ENCODE measurements around the gene TAS2R41. TPM values are rescaled to one million over a fixed set of nuclear protein-coding genes. Genes with fewer than 3 reads are reported as not detected.

The TAS2R41 gene, protein sequence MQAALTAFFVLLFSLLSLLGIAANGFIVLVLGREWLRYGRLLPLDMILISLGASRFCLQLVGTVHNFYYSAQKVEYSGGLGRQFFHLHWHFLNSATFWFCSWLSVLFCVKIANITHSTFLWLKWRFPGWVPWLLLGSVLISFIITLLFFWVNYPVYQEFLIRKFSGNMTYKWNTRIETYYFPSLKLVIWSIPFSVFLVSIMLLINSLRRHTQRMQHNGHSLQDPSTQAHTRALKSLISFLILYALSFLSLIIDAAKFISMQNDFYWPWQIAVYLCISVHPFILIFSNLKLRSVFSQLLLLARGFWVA
- polyA plus RNA-seq (2012; ENCODE audit: insufficient read depth, insufficient read length) = not detected

DNA sequence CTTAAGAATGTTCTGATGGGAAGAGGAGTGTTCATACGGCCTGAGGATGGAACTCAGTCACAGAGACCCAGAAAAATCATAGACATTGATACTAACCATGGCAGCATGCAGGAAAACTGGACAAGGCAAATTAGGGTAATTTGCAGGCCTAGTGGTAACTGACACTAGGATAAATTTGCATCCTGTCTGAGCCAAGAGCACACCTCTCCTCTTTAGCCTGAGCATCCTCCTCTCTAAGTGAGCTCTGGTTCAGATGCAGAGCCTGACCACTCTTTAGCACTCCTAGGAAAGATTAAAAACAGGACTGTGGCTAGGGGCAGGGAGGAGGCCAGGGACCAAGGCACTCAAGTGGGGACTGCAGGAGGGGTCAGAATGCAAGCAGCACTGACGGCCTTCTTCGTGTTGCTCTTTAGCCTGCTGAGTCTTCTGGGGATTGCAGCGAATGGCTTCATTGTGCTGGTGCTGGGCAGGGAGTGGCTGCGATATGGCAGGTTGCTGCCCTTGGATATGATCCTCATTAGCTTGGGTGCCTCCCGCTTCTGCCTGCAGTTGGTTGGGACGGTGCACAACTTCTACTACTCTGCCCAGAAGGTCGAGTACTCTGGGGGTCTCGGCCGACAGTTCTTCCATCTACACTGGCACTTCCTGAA is at the start of gene TAS2R41:
TAS2R41 (plus strand) TSS at position 373 of the 650 bp plus-strand sequence; CDS start at position 373, 0 bp downstream.
- DNase-seq (ENCODE audit: low read depth, low spot score) = no peak
- H3K4me3 ChIP-seq (ENCODE audit: low read length) = no peak within 1 kb of the TSS

DNA sequence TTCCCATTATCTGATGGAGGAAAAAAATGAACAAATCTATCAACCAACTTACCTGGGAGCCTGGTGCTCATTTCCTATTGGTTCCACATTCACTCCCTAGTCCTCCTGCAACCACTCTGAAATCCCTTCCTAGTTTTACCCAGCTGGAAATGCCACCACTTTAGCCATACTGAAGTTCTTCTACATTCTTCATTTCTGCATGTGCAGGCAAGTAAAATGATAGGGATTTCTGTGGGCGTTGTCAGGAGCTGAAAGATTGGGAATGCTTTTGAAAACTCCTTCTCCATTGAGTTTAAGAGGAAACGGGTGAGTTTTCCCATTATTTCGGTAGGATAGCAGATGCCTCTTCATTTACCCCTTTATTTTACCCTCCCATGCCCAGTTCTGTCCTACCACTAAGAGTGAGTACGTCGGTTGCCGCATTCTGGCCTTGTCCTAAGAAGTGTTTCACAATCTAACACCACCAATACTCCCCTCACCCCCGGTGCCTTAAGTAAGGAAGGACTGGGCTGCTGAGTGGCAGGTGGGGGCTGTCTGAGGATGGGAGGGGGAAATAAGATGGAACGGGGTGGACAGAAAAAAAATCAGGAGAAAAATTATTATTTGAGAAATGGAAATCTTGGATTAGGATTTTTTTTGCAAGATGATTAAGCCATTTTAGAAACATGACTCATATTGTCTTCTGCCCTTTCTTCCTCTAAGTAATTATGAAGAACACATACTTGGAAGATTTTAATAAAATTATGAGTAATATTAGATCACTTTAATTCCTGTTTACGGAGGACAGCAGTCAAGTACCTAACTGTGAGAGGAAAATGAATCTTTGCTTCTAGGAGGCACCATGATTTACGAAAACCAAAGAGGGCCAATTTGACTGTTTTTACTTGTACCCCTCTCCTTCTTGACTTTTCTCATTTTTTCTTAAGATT is 47.6 kb upstream of the TAS2R41 start:
- no peak overlapping the region for H3K4me3 ChIP-seq (ENCODE audit: low read length)
- DNase-seq (ENCODE audit: low read depth, low spot score) = no peak

DNA sequence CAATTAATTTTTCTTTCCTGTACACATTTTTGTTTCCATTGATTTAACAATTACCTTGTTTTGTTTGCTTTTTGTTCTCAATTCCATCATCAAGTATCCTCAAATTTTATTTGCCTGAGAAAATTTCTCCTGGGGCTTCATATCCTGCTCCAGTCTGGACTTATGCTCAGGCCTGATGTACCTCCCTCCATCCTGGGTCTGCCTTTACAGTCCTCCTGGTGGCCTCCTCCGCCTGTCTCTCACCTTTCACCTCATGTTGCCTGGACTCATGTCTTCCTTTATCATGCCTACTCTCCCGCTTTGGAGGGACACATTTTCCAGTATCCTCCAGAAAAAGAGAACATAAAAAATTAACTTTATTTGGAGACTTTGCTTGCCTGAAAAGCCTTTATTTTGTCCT is 46.6 kb upstream of the TAS2R41 start:
- H3K4me3 ChIP-seq (ENCODE audit: low read length) = no peak overlapping the region
- DNase-seq (ENCODE audit: low read depth, low spot score) = no peak

DNA sequence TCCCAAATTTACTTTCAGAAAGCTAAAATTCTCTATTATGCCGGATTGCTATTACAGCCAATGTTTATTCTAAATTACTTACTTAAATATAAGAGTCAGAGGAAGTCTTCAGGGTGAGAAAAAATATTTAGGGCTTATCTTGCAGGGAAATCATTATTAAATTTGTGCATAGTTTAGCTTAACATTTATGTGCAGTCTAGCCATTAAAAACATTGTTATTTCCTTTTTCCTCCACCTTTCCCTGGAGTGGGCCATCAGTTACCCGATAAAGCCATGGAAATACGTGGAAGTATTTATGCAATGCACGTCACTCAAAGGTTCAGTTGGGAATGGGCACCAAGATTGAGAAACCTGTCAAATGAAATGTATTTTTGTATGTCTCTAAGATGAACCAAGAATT is 43.9 kb upstream of the TAS2R41 start:
- no peak for DNase-seq (ENCODE audit: low read depth, low spot score)
- H3K4me3 ChIP-seq (ENCODE audit: low read length) = no peak overlapping the region

DNA sequence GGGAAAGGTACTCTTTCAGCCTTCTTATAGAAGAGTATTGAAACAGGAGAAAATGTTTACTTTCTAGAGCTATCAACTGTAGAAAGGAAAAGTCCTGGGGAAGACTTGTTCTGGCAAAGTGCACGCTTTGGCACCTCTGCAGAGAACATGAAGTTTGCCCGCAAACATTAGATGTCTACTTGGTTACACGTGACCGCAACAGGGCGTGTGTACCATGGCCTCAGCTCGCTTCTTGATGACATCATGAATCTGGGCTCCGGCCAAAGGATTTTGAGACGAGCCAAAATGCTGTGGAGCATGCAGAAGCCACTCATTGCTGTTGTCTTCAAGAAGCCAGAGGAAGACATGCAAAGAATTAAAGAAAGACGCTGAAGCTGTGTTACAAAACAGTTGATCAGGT is 43.0 kb upstream of the TAS2R41 start:
- H3K4me3 ChIP-seq (ENCODE audit: low read length) = no peak overlapping the region
- no peak for DNase-seq (ENCODE audit: low read depth, low spot score)

DNA sequence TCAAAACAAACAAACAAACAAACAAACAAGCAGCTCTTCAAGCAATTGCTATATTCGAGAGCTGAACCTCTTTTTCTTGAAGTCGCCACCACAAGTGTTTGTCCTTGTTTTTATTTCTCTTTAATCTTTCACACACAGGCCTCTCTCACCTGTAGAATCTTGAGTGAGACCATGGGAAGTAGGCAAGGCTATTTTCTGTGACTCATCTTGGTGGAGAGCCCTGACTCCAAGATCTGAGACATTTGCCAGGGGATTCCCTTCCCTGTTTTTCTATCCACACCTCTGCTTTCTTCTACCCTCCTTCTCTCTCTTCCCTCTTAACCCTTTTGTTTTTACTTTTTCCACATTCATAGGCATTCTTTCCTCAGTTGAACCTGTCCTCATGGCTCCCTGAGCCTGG is 42.4 kb upstream of the TAS2R41 start:
- DNase-seq (ENCODE audit: low read depth, low spot score) = no peak
- no peak overlapping the region for H3K4me3 ChIP-seq (ENCODE audit: low read length)

DNA sequence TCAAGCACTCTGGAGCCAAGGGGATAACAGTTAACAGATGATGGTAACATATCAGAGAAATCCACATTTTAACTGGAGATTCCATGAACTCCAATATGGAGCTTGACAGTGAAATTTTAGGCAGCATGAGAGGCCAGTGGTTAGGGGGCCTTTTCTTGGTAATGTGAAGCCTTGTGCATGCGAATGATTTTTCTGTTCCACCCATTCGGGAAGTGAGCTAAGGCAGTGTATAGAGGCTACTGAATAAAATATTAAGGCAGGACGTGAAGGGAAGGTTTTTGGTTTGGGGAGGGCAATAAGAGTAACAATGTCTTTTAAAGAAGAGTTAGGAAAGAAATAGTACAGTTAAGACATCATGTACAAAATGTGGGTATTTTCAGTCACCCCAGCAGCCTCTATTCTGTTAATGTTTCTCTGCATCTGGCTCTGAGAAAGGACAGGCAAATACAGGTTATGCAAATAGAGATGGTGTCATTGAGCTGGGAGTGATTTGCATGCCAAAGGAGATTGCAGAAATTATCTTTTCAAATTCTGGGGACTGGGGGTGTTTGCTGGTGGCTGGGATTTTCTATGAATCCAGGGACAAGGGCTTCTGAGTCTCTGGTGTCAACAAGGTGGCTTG is 41.2 kb upstream of the TAS2R41 start:
- DNase-seq (ENCODE audit: low read depth, low spot score) = no peak
- no peak overlapping the region for H3K4me3 ChIP-seq (ENCODE audit: low read length)

DNA sequence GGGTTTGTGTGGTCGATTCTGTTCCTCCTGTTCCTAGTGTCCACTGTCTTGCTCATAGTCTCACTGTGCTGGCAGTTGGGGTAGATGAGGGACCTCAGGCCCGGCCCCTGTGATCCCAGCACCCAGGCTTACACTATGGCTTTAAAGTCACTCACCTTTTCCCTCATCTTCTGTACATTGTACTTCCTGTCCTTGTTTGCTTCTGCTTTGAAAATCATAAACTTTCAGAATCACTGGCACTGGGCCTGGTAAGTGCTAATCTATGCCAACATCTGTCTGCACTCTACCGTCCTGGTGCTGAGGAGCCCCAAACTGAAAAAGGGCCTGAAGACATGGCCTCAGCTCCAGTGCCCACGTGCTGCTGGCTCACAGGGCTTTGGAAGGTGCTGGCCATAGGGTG is 40.1 kb upstream of the TAS2R41 start:
- no peak for DNase-seq (ENCODE audit: low read depth, low spot score)
- H3K4me3 ChIP-seq (ENCODE audit: low read length) = no peak overlapping the region

DNA sequence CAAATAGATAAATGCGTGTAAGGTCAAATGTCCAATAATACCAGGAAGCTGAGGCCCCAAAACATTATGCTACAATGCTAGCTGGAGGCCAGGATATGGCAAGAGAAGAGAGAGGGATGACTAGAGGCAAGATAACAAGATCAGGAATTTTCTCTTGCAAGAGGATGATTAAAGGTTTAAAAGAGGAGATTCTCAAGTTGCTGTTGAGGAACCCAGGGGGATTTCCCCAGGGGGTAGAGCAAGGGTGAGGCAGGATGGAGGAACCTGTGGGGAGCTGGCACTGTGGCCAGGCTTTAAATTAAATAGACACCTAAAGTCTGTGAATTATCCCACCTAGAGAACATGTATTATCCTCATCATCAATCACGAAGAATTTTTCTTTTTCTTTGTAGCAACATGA is 37.8 kb upstream of the TAS2R41 start:
- no peak for DNase-seq (ENCODE audit: low read depth, low spot score)
- H3K4me3 ChIP-seq (ENCODE audit: low read length) = no peak overlapping the region

DNA sequence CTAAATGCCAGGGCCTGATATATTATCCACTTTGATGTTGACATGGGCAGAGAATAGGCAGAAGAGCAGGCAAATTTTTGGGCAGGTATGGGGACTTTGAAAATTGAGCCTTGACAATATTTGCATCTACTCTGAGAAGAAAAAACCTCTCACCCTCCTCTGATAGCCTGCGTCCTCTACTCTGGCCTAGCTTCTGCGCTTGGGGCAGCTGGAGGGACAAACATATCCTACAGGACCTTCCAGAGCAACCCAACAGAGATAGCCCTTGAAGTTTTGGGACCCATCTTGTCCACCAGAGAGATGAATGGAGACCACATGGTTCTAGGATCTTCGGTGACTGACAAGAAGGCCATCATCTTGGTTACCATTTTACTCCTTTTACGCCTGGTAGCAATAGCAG is 34.5 kb upstream of the TAS2R41 start, which contains the start of gene TAS2R60:
TAS2R60 (plus strand) TSS at position 301 of the 400 bp plus-strand sequence; CDS start at position 301, 0 bp downstream.
- no peak within 1 kb of the TSS for H3K4me3 ChIP-seq (ENCODE audit: low read length)
- DNase-seq (ENCODE audit: low read depth, low spot score) = no peak

DNA sequence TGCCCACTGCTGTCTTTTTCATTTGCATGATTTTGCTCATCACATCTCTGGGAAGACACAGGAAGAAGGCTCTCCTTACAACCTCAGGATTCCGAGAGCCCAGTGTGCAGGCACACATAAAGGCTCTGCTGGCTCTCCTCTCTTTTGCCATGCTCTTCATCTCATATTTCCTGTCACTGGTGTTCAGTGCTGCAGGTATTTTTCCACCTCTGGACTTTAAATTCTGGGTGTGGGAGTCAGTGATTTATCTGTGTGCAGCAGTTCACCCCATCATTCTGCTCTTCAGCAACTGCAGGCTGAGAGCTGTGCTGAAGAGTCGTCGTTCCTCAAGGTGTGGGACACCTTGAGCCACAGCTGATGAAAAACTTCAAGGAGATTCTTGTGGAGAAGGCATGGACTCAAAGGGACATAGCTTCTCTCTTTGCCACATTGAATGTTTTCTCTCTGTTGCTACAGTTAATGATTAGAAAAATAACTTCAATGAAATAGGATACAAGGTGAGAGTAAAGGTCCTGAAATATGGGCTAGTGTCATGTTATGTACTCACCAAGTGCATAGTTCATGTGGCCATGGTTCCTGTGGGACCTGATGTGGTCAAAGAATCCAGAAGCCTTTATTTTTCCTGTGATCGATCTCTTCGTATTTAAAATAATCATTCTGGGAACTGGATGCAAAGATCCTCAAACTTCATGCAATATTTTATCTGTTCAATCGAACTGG is 33.5 kb upstream of the TAS2R41 start:
- H3K4me3 ChIP-seq (ENCODE audit: low read length) = no peak overlapping the region
- no peak for DNase-seq (ENCODE audit: low read depth, low spot score)

DNA sequence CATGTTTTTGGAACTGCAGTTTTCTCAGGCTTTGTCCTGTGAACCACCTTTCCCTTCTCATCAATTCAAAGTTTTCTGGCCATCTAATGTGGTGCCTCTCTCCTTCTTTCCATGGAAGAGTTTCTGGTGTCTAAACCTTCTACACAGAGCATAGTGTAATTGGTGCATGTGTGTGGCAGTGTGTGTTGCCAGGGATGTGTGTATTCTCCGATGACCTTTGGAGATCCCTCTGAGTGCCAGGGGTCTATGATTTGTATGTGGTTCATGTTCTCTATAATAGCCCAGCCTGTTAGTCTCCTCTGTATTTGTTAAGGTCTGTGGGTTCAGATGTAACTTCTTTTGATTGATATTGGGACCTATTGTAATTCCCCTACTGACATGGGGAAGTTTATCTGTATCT is 32.9 kb upstream of the TAS2R41 start:
- H3K4me3 ChIP-seq (ENCODE audit: low read length) = no peak overlapping the region
- DNase-seq (ENCODE audit: low read depth, low spot score) = no peak

DNA sequence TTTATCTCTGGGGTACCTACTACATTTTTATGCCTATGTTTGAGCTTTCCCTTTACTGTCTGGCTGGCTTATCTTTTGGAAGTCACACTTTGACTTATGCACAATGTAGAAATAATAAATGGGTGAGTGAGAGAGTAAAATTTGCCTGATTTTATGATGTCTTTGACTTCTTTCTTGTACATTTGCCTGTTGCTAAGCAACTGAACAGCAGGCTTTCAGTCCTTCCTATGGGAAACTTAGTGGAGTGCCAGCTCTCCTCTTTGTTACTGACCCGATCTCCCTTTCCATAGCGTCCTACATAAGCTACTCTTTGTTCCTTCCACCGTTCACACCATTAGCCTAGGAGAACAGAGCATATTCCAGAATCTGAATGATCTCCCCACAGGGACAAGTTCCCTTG is 30.2 kb upstream of the TAS2R41 start:
- no peak overlapping the region for H3K4me3 ChIP-seq (ENCODE audit: low read length)
- no peak for DNase-seq (ENCODE audit: low read depth, low spot score)

DNA sequence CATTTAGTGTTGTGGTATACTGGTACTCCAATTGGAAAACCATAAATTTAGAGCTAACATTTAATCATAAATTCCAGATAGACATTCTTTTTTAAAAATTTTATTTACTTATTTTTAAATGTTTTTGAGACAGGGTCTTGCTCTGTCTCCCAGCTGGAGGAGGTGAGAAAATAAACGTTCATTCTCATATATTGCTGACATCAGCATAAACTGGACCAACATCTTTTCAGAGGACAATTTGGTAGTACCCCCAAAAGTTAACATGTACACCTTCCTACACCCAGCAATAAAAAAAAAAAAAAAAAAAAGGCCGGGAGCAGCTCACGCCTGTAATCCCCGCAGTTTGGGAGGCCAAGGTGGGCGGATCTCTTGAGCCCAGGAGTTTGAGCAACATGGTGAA is 29.2 kb upstream of the TAS2R41 start:
- no peak for DNase-seq (ENCODE audit: low read depth, low spot score)

DNA sequence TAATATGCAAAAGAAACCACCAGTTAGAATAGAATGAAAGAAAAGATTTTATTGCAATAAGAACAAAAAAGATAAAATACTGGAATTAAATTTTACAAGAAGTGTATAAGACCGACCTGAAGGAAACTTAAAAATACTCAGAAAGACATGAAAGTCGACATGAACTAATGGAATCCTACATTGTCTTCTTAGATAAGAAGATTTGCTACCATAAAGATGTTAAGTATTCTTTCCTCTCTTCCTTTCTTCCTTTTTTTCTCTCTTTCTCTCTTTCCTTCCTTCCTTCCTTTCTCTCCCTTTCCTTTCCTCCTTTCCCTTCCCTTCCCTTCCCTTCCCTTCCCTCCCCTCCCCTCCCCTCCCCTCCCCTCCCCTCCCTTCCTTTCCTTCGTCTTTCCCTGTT is 27.9 kb upstream of the TAS2R41 start:
- DNase-seq (ENCODE audit: low read depth, low spot score) = no peak
- H3K4me3 ChIP-seq (ENCODE audit: low read length) = no peak overlapping the region

More for the DNA sequence above, 29.2 kb upstream of the TAS2R41 start:
- H3K4me3 ChIP-seq (ENCODE audit: low read length) = no peak overlapping the region

DNA sequence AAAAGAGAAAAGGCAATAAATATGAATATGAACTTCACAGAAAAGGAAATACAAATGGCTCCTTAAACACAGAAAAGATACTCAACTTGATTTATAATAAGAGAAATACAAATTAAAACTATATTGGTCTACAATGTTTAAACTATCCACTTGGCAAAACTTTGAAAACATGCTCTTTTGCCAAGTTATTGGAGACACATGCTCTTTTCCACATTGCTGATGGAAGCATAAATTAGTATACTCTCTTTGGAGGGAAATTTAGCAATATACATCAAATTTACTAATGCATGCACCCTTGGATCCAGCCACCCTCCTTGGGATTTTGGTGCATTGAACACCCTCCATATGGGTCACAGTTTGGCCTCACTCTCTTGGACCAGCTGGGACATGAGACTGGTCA is 26.6 kb upstream of the TAS2R41 start:
- no peak for DNase-seq (ENCODE audit: low read depth, low spot score)
- H3K4me3 ChIP-seq (ENCODE audit: low read length) = no peak overlapping the region

DNA sequence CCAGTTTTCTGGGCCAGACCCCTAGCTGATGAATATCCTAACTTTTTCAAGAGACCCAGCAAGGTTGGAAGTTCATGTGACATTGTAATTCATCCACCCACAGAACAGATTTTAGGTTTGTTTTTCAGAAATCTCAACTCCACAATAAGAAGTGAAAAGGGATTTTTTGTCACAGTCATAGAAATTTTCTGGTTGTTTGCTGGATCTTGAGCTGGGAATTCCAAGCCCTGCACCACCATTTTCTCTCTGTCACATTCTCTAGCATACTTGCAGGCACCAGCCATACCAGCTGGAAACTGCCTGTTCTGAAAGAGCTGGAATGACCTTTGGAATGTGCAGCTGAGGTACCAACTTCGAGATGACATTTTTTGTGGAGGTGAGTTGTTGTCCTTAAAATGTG is 25.9 kb upstream of the TAS2R41 start:
- no peak for DNase-seq (ENCODE audit: low read depth, low spot score)
- H3K4me3 ChIP-seq (ENCODE audit: low read length) = no peak overlapping the region

DNA sequence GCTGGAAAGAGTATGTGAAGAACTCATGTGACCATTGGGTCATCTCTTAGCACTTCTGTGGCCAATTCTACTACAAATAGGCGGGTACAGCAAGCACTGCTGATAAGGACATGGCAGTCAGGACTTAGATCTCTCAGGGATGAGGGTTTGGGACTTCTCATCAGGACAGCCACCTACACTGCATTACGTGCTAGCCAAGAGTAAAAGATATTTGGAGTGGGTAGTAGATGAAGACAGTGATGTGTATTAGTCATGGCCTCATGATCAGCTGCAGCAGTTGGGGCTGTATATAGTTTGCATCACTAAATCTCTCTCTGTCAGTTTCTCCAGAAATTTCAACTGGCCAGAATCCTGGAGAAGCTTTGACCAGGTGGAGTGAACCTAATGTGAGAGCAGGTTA is 25.2 kb upstream of the TAS2R41 start:
- H3K4me3 ChIP-seq (ENCODE audit: low read length) = no peak overlapping the region
- DNase-seq (ENCODE audit: low read depth, low spot score) = no peak
